Duodenal mucosa (tissue), 2 donors: ENCODE results near the gene CFAP410.

Experiments
- H3K27ac ChIP-seq: one replicate; pipeline ENCODE4 v1.7.0; 2013; ENCODE audit warnings: low read depth, low read length
- H3K27me3 ChIP-seq, 2 donors: one replicate each; pipeline ENCODE4 v1.7.0; 2013; ENCODE audit warnings: low read length in 2 of 2, control low read depth in 1 of 2; ENCODE audit not compliant: insufficient read depth in 2 of 2, control insufficient read depth in 1 of 2
- H3K36me3 ChIP-seq, 2 donors: one replicate each; pipeline ENCODE4 v1.7.0; 2013; ENCODE audit warnings: low read length in 2 of 2, control low read depth in 1 of 2; ENCODE audit not compliant: insufficient read depth in 2 of 2, control insufficient read depth in 1 of 2
- H3K4me1 ChIP-seq, 2 donors: one replicate each; pipeline ENCODE4 v1.7.0; 2013; ENCODE audit warnings: low read length in 2 of 2, control low read depth in 1 of 2; ENCODE audit not compliant: insufficient read depth in 2 of 2, control insufficient read depth in 1 of 2
- H3K4me3 ChIP-seq, 2 donors: one replicate each; pipeline ENCODE4 v1.7.0; 2013; ENCODE audit warnings: low read length in 2 of 2, low read depth in 1 of 2
- H3K9ac ChIP-seq, 2 donors: one replicate each; pipeline ENCODE4 v1.7.0; 2013; ENCODE audit warnings: low read length in 2 of 2, low read depth in 1 of 2
- H3K9me3 ChIP-seq, 2 donors: one replicate each; pipeline ENCODE4 v1.7.0; 2013; ENCODE audit warnings: low read length in 2 of 2, control low read depth in 1 of 2; ENCODE audit not compliant: control insufficient read depth in 1 of 2

Gene CFAP410

DNA sequence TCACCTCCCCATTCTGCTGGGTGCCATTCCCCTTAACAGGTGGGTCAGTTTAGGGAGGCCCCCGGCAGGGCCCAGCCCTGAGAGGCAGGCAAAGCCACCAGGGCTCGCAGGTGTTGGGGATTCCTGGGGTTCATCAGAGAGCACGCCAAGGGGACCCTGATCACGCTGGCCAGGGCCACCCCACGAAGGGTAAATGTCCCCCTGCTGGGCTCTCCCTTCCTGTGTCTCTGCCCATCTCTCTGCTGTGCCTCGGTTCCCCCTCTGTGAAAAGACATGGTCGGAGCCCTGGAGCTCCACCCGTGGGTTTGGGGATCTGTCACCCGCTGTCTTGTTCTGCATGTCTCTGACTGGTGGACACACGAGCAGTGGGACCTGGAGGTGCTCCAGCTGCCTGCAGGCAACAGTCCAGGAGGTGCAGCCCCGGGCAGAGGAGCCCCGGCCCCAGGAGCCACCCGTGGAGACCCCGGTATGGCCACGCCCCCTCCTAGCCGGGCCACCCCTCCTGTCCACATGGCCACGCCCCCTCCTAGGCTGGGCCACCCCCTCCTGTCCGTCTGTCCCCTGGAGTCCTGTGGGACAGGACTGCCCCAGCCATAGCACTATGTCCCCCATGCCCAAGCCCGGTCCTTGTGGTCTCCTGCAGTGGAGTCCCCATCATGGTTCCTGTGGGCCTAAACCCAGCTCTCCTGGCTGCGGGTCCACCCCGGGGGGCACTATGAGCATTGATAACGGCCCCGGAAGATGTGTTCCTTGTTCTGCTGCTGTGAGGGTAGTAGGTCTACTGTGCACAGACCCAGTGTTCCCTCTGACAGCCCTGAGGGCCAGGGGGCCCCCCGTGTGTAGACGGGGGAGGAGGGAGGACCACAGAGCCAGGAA is 47.0 kb downstream of the CFAP410 start:
- Histone ChIP-seq H3K4me1 (peaks cover 0 to under 1% of the 10 kb centered on the region in 2 donors), H3K9me3 (no peaks in the 10 kb centered on the region), H3K27ac (no peak overlapping the region), H3K36me3 (no peaks in the 10 kb centered on the region), H3K27me3 (no peaks in the 10 kb centered on the region), H3K9ac (no peak overlapping the region), H3K4me3 (no peak overlapping the region)

DNA sequence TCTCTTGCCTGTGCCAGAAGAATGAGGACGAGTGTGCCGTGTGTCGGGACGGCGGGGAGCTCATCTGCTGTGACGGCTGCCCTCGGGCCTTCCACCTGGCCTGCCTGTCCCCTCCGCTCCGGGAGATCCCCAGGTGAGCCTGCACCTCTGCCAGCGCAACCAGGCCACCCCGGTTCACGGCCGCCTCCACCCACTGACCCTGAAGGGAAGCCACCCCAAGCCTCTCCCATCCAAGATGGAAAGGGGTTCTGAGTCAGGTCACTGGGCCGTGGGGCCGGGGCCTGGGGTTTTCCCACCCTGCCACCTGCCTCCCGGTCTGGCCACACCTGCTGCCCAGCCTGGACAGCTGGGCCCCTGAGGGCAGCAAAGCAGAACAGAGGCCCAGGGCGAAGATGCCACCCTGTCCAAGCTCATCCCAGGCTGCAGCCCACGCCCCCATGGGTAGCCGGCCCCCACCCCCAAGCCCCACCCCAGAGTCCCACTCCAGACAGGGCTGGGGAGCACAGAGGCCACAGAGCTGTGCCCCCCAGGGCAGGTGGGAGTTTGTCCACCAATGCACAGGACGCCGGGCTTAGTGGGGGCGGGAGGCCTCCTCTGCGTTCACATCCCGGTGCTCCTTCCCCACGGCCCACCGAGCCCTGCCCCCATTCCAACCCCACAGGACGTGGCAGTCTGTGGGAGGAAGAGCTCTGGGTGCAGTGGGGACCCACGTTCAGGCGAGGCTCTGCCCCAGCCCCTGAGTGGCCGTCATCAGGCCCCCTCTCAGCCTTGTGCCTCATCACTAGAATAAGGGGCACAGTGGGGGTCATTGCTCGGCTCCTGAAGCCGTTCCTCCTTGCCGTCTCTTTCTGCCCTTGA is 47.9 kb downstream of the CFAP410 start:
- H3K27ac ChIP-seq = no peak overlapping the region
- H3K4me3 ChIP-seq = no peak overlapping the region
- H3K9ac ChIP-seq = no peak overlapping the region
- no peaks in the 10 kb centered on the region for H3K36me3 ChIP-seq
- no peaks in the 10 kb centered on the region for H3K27me3 ChIP-seq
- no peaks in the 10 kb centered on the region for H3K9me3 ChIP-seq
- H3K4me1 ChIP-seq = no peaks in the 10 kb centered on the region

- Histone ChIP-seq H3K4me1 (no peaks in the 10 kb centered on the region), H3K9ac (no peak overlapping the region), H3K27ac (no peak overlapping the region), H3K9me3 (no peaks in the 10 kb centered on the region), H3K27me3 (no peaks in the 10 kb centered on the region), H3K4me3 (no peak overlapping the region), H3K36me3 (no peaks in the 10 kb centered on the region)
Observed at GRCh38 chr21:44290327-44291077, 48.7 kb downstream of the CFAP410 start.

DNA sequence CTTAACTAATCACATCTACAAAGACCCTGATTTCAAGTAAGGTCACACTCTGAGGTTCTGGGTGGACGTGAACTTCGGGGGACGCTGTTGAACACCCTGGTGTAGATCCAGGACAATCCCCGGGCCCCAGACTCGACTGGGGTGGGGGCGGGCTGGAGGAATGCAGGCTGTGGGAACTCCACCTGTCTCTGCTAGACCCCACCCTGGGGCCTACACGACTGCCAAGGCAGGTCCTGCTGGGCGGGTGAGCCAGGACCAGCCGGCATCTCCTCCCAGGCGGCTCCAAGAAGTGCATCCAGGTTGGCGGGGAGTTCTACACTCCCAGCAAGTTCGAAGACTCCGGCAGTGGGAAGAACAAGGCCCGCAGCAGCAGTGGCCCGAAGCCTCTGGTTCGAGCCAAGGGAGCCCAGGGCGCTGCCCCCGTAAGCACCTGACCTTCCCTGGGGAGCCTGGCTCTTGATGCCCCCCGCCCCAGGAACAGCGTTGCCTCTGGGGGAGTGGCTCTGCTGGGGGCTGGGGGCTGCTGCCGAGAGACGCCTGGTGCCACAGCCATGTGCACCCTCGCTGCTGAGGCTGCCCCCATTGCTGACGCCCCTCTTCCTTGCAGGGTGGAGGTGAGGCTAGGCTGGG is 49.7 kb downstream of the CFAP410 start:
- Histone ChIP-seq H3K9ac (no peak overlapping the region), H3K4me1 (no peaks in the 10 kb centered on the region), H3K27ac (no peak overlapping the region), H3K9me3 (no peaks in the 10 kb centered on the region), H3K4me3 (no peak overlapping the region), H3K36me3 (no peaks in the 10 kb centered on the region), H3K27me3 (no peaks in the 10 kb centered on the region)

GRCh38 chr21:44288251-44289110 is 50.7 kb downstream of the CFAP410 start:
- Histone ChIP-seq H3K9ac (no peak overlapping the region), H3K27me3 (no peaks in the 10 kb centered on the region), H3K4me3 (no peak overlapping the region), H3K27ac (no peak overlapping the region), H3K36me3 (no peaks in the 10 kb centered on the region), H3K4me1 (no peaks in the 10 kb centered on the region), H3K9me3 (no peaks in the 10 kb centered on the region)

- H3K27ac ChIP-seq = no peak overlapping the region
- no peaks in the 10 kb centered on the region for H3K27me3 ChIP-seq
- H3K4me1 ChIP-seq = no peaks in the 10 kb centered on the region
- no peaks in the 10 kb centered on the region for H3K36me3 ChIP-seq
- no peak overlapping the region for H3K9ac ChIP-seq
- H3K4me3 ChIP-seq = no peak overlapping the region
- H3K9me3 ChIP-seq = no peaks in the 10 kb centered on the region
Observed at GRCh38 chr21:44286716-44287632, 52.2 kb downstream of the CFAP410 start.

- no peak overlapping the region for H3K9ac ChIP-seq
- H3K27me3 ChIP-seq = no peaks in the 10 kb centered on the region
- no peak overlapping the region for H3K27ac ChIP-seq
- H3K36me3 ChIP-seq = no peaks in the 10 kb centered on the region
- no peaks in the 10 kb centered on the region for H3K9me3 ChIP-seq
- no peaks in the 10 kb centered on the region for H3K4me1 ChIP-seq
- H3K4me3 ChIP-seq = no peak overlapping the region
Observed at GRCh38 chr21:44286086-44286715, 53.0 kb downstream of the CFAP410 start.

GRCh38 chr21:44285138-44285992 is 53.8 kb downstream of the CFAP410 start, which contains the start of gene AIRE:
AIRE (plus strand) TSS chr21:44285876; CDS start chr21:44286007, 131 bp downstream.
- Histone ChIP-seq H3K4me3 (no peak within 1 kb of the TSS), H3K27me3 (no peaks in the 10 kb centered on the region), H3K9me3 (no peaks in the 10 kb centered on the region), H3K36me3 (no peaks in the 10 kb centered on the region), H3K27ac (no peak within 1 kb of the TSS), H3K9ac (no peak within 1 kb of the TSS), H3K4me1 (no peaks in the 10 kb centered on the region)
